Measurements from ENCODE around the gene SLC25A6.
"Not testable (repeated sequence)": the region's sequence is repeated elsewhere in the genome, so short reads cannot be mapped to it uniquely, and the experiment has no call there.

SLC25A6 gene

GRCh38 chrX:1380672-1381233, 11.2 kb downstream of the SLC25A6 start:
- Histone ChIP-seq H3K27ac (ENCODE audit: insufficient read depth, low read depth, low read length, poor library complexity, severe bottlenecking) (no peak overlapping the region), H3K9me3 (ENCODE audit: control insufficient read depth, low read length) (no peaks in the 10 kb centered on the region)
- 83 to 84% methylated on average over 20 of the region's 20 CpGs for WGBS, 2 experiments

DNA sequence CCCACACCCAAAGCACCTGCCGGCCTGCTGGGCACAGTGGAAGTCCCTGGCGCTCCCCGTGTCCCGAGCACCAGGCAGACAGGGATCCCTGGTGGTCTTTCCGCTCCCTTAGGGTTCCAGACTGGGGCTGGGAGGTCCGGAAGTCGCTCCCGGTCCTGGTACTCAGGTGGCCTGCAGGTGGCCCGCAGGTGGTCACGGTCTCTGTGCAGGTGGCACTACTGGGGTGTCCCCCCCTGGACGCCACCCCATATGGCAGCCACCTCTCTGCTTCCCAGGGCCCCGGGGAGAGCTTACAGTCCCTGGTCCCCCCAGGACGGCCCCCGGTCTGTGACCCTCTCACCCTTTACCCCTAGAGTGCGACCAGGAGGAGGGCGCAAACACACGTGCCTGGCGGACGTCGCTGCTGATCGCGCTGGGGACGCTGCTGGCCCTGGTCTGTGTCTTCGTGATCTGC, 13.6 kb downstream of the SLC25A6 start:
- no peaks in the 10 kb centered on the region for H3K27me3 ChIP-seq (ENCODE audit: control insufficient read depth, insufficient read depth, low read length, poor library complexity, severe bottlenecking)
- H3K9me3 ChIP-seq (ENCODE audit: control insufficient read depth, low read length) = no peaks in the 10 kb centered on the region
- H3K4me3 ChIP-seq (ENCODE audit: insufficient read depth, low read depth, low read length) = no peak overlapping the region
- no peak overlapping the region for H3K27ac ChIP-seq (ENCODE audit: insufficient read depth, low read depth, low read length, poor library complexity, severe bottlenecking)
- no peaks in the 10 kb centered on the region for H3K4me1 ChIP-seq (ENCODE audit: control insufficient read depth, insufficient read depth, low read length)
- 95% methylated on average over 24 of the region's 24 CpGs for WGBS, 2 experiments
- no peaks in the 10 kb centered on the region for H3K36me3 ChIP-seq (ENCODE audit: control insufficient read depth, insufficient read depth, low read length)

More at GRCh38 chrX:1380672-1381233, 11.2 kb downstream of the SLC25A6 start:
- Histone ChIP-seq H3K27me3 (ENCODE audit: control insufficient read depth, insufficient read depth, low read length, poor library complexity, severe bottlenecking) (no peaks in the 10 kb centered on the region), H3K36me3 (ENCODE audit: control insufficient read depth, insufficient read depth, low read length) (peaks cover 17% of the 10 kb centered on the region), H3K4me1 (ENCODE audit: control insufficient read depth, insufficient read depth, low read length) (no peaks in the 10 kb centered on the region), H3K4me3 (ENCODE audit: insufficient read depth, low read depth, low read length) (no peak overlapping the region)

GRCh38 chrX:1368385-1368698, 23.6 kb downstream of the SLC25A6 start:
- Histone ChIP-seq H3K27me3 (ENCODE audit: control insufficient read depth, insufficient read depth, low read length, poor library complexity, severe bottlenecking) (no peaks in the 10 kb centered on the region), H3K9me3 (ENCODE audit: control insufficient read depth, low read length) (no peaks in the 10 kb centered on the region), H3K4me1 (ENCODE audit: control insufficient read depth, insufficient read depth, low read length) (no peaks in the 10 kb centered on the region), H3K4me3 (ENCODE audit: insufficient read depth, low read depth, low read length) (no peak overlapping the region), H3K27ac (ENCODE audit: insufficient read depth, low read depth, low read length, poor library complexity, severe bottlenecking) (no peak overlapping the region), H3K36me3 (ENCODE audit: control insufficient read depth, insufficient read depth, low read length) (no peaks in the 10 kb centered on the region)
- WGBS, 2 experiments = 88 to 91% methylated on average over 4 of the region's 4 CpGs

- not testable (repeated sequence) for H3K27ac ChIP-seq (ENCODE audit: insufficient read depth, low read depth, low read length, poor library complexity, severe bottlenecking); H3K4me3 ChIP-seq (ENCODE audit: insufficient read depth, low read depth, low read length); H3K9me3 ChIP-seq (ENCODE audit: control insufficient read depth, low read length); H3K4me1 ChIP-seq (ENCODE audit: control insufficient read depth, insufficient read depth, low read length); H3K27me3 ChIP-seq (ENCODE audit: control insufficient read depth, insufficient read depth, low read length, poor library complexity, severe bottlenecking); H3K36me3 ChIP-seq (ENCODE audit: control insufficient read depth, insufficient read depth, low read length)
- WGBS, 2 experiments = 96 to 98% methylated on average over 19 to 41 of the region's 63 CpGs
These were observed 25.6 kb downstream of the SLC25A6 start for GRCh38 chrX:1366363-1366762.

DNA sequence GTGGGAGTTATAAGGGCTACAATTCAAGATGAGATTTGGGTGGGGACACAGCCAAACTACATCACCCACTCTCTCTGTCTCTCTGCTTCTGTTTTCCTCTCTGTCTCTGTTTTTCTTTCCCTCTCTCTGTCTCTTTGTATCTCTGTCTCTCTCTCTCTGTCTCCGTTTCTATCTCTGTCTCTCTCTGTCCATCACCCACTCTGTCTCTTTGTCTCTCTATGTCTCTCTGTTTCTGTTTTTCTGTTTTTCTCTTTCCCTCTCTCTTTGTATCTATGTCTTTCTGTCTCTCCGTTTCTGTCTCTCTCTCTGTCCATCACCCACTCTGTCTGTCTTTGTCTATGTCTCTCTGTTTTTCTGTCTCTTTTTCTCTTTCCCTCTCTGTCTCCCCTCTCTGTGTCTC, 30.0 kb downstream of the SLC25A6 start:
- Histone ChIP-seq H3K27ac (ENCODE audit: insufficient read depth, low read depth, low read length, poor library complexity, severe bottlenecking) (no peak overlapping the region), H3K27me3 (ENCODE audit: control insufficient read depth, insufficient read depth, low read length, poor library complexity, severe bottlenecking) (no peaks in the 10 kb centered on the region), H3K4me3 (ENCODE audit: insufficient read depth, low read depth, low read length) (no peak overlapping the region), H3K36me3 (ENCODE audit: control insufficient read depth, insufficient read depth, low read length) (peaks cover 8% of the 10 kb centered on the region), H3K4me1 (ENCODE audit: control insufficient read depth, insufficient read depth, low read length) (no peaks in the 10 kb centered on the region), H3K9me3 (ENCODE audit: control insufficient read depth, low read length) (no peaks in the 10 kb centered on the region)
- 91% methylated on average over 2 of the region's 2 CpGs for WGBS, 2 experiments

DNA sequence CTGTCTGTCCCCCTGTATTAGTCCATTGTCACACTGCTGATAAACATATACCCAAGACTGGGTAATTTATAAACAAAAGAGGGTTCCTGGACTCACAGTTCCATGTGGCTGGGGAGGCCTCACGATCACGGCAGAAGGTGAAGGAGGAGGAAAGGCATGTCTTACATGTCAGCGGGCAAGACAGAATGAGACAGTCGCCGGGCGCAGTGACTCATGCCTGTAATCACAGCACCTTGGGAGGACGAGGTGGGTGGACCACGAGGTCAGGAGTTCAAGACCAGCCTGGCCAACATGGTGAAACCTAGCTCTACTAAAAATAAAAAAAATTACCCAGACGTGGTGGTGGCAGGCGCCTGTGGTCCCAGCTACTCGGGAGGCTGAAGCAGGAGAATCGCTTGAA, 30.6 kb downstream of the SLC25A6 start:
- peaks cover 8% of the 10 kb centered on the region for H3K36me3 ChIP-seq (ENCODE audit: control insufficient read depth, insufficient read depth, low read length)
- 89 to 91% methylated on average over 12 of the region's 12 CpGs for whole genome bisulfite sequencing, 2 experiments
- no peaks in the 10 kb centered on the region for H3K27me3 ChIP-seq (ENCODE audit: control insufficient read depth, insufficient read depth, low read length, poor library complexity, severe bottlenecking)
- no peaks in the 10 kb centered on the region for H3K9me3 ChIP-seq (ENCODE audit: control insufficient read depth, low read length)
- no peak overlapping the region for H3K4me3 ChIP-seq (ENCODE audit: insufficient read depth, low read depth, low read length)
- H3K4me1 ChIP-seq (ENCODE audit: control insufficient read depth, insufficient read depth, low read length) = no peaks in the 10 kb centered on the region
- no peak overlapping the region for H3K27ac ChIP-seq (ENCODE audit: insufficient read depth, low read depth, low read length, poor library complexity, severe bottlenecking)

DNA sequence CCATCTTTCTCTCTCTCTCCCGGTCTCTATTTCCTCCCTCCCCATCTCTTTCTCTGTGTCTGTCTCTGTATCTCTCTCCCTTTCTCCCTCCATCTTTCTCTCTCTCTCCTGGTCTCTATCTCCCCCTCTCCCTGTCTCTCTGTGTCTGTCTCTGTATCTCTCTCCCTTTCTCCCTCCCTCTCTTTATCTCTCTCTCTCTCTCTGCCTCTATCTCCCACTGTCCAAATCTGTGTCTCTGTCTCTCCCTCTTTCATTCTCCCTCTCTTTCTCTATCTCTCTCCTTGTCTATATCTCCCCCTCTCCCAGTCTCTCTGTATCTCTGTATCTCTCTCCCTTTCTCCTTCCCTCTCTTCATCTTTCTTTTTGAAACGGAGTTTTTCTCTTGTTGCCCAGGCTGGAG, 31.7 kb downstream of the SLC25A6 start:
- Histone ChIP-seq H3K36me3 (ENCODE audit: control insufficient read depth, insufficient read depth, low read length) (peaks cover 8% of the 10 kb centered on the region), H3K9me3 (ENCODE audit: control insufficient read depth, low read length) (no peaks in the 10 kb centered on the region), H3K27me3 (ENCODE audit: control insufficient read depth, insufficient read depth, low read length, poor library complexity, severe bottlenecking) (no peaks in the 10 kb centered on the region), H3K4me3 (ENCODE audit: insufficient read depth, low read depth, low read length) (no peak overlapping the region), H3K27ac (ENCODE audit: insufficient read depth, low read depth, low read length, poor library complexity, severe bottlenecking) (no peak overlapping the region), H3K4me1 (ENCODE audit: control insufficient read depth, insufficient read depth, low read length) (peaks cover 8% of the 10 kb centered on the region)
- 83 to 86% methylated on average over 2 of the region's 2 CpGs for WGBS, 2 experiments

DNA sequence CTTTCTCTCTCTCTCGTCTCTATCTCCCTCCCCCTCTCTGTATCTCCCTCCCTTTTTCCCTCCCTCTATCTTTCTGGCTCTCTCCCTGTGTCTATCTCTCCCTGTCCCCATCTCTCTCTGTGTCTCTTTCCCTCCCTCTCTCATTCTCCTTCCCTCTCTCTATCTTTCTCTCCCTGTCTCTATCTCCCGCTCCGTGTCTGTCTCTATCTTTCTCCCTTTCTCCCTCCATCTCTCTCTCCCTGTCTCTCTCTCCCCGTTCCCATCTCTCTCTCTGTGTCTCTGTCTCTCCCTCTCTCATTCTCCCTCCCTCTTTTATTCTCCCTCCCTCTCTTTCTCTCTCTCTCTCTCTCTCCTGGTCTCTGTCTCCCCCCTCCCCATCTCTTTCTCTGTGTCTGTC, 32.4 kb downstream of the SLC25A6 start:
- 79 to 83% methylated on average over 4 of the region's 4 CpGs for WGBS, 2 experiments
- Histone ChIP-seq H3K4me3 (ENCODE audit: insufficient read depth, low read depth, low read length) (no peak overlapping the region), H3K36me3 (ENCODE audit: control insufficient read depth, insufficient read depth, low read length) (peaks cover 8% of the 10 kb centered on the region), H3K4me1 (ENCODE audit: control insufficient read depth, insufficient read depth, low read length) (peaks cover 8% of the 10 kb centered on the region), H3K9me3 (ENCODE audit: control insufficient read depth, low read length) (no peaks in the 10 kb centered on the region), H3K27me3 (ENCODE audit: control insufficient read depth, insufficient read depth, low read length, poor library complexity, severe bottlenecking) (no peaks in the 10 kb centered on the region), H3K27ac (ENCODE audit: insufficient read depth, low read depth, low read length, poor library complexity, severe bottlenecking) (no peak overlapping the region)

DNA sequence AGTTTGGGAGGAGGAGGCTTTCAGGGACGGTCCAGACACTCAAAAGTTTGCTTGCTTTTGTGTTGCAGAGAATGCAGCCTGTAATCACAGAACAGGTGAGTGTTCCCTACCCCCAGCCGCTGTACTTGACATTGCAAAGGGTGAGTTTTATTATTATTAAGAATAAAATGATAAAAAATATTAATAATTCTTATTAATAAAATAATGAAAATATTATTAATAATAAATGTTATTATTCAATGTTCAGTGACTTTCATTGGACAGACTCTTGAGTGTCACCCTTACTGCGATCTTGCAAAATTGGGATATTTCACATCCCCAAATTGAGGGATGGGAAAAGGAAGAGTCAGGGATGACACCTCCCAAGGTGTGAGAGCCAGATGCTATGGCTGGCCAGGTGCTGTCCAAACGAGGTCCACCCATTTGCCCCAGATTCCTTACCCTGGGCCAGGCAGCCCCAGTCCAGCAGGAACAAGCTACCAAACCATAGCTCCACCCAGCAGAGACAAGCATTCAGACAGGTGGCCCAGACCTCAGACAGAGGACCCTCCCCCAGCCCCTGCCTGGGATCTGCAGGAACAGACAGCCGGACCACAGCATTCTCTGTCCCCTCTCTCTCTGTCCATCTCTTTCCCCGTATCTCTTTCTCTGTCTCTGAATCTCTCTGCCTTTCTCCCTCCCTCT, 33.0 kb downstream of the SLC25A6 start:
- H3K36me3 ChIP-seq (ENCODE audit: control insufficient read depth, insufficient read depth, low read length) = peaks cover 8% of the 10 kb centered on the region
- H3K27ac ChIP-seq (ENCODE audit: insufficient read depth, low read depth, low read length, poor library complexity, severe bottlenecking) = no peak overlapping the region
- H3K4me3 ChIP-seq (ENCODE audit: insufficient read depth, low read depth, low read length) = no peak overlapping the region
- H3K9me3 ChIP-seq (ENCODE audit: control insufficient read depth, low read length) = no peaks in the 10 kb centered on the region
- WGBS, 2 experiments = 85 to 87% methylated on average over 5 of the region's 6 CpGs
- no peaks in the 10 kb centered on the region for H3K27me3 ChIP-seq (ENCODE audit: control insufficient read depth, insufficient read depth, low read length, poor library complexity, severe bottlenecking)
- H3K4me1 ChIP-seq (ENCODE audit: control insufficient read depth, insufficient read depth, low read length) = peaks cover 8% of the 10 kb centered on the region

DNA sequence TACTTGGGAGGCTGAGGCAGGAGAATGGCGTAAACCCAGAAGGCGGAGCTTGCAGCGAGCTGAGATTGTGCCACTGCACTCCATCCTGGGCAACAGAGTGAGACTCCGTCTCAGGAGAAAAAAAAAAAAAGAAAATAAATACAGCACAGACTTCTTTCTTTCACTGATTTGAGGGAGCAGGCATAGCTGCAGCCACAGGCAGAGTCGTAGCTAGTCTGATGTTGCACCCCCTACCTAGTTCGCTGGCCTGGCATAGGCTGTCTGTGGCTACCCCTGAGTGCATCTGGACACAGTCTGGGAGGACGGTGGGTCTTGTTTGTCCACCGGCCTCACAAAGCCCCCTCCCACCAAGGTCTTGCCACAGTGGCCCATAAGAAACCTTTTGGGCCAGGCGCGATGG, 33.9 kb downstream of the SLC25A6 start:
- Histone ChIP-seq H3K36me3 (ENCODE audit: control insufficient read depth, insufficient read depth, low read length) (peaks cover 8% of the 10 kb centered on the region), H3K27ac (ENCODE audit: insufficient read depth, low read depth, low read length, poor library complexity, severe bottlenecking) (no peak overlapping the region), H3K9me3 (ENCODE audit: control insufficient read depth, low read length) (no peaks in the 10 kb centered on the region), H3K4me1 (ENCODE audit: control insufficient read depth, insufficient read depth, low read length) (peaks cover 8% of the 10 kb centered on the region), H3K27me3 (ENCODE audit: control insufficient read depth, insufficient read depth, low read length, poor library complexity, severe bottlenecking) (no peaks in the 10 kb centered on the region), H3K4me3 (ENCODE audit: insufficient read depth, low read depth, low read length) (no peak overlapping the region)
- whole genome bisulfite sequencing, 2 experiments = 95 to 96% methylated on average over 10 of the region's 10 CpGs
